HEK293 (cell line): ENCODE data around the gene MAK.
"Not testable (repeated sequence)": the region's sequence is repeated elsewhere in the genome, so short reads cannot be mapped to it uniquely, and the experiment has no call there.

Source experiments
- ZBTB7A ChIP-seq: fragments of 450-650 bp; formaldehyde crosslinking; IDR thresholded peaks from 2 replicates; pipeline ENCODE4 v1.5.1; 2016; ENCODE audit warnings: low read depth, missing biosample characterization, missing genetic modification characterization
- ZNF214 ChIP-seq: fragments of 450-650 bp; formaldehyde crosslinking; IDR thresholded peaks from 2 replicates; pipeline ENCODE4 v1.5.1; 2017; ENCODE audit warnings: missing biosample characterization, mild to moderate bottlenecking, missing genetic modification characterization, borderline replicate concordance
- ZNF274 ChIP-seq, 2 experiments: fragments of 200-500 bp in 1 of 2; fragments of 450-650 bp in 1 of 2; sonication (Bioruptor generic) in 1 of 2; formaldehyde crosslinking in 1 of 2; IDR thresholded peaks; 2 replicates each; pipeline versions ENCODE4 v1.5.1 to v1.6.1; 2014 to 2016; ENCODE audit warnings: borderline replicate concordance in 1 of 2, inconsistent platforms in 1 of 2, low read length in 1 of 2, missing biosample characterization in 1 of 2, missing genetic modification characterization in 1 of 2
- ZNF366 ChIP-seq: fragments of 450-650 bp; formaldehyde crosslinking; conservative IDR thresholded peaks from 2 replicates; pipeline ENCODE4 v1.5.1; 2016; ENCODE audit warnings: missing biosample characterization, missing genetic modification characterization
- ZNF677 ChIP-seq: fragments of 450-650 bp; IDR thresholded peaks from 2 replicates; pipeline ENCODE4 v1.5.0; 2018; ENCODE audit warnings: missing biosample characterization, mild to moderate bottlenecking, missing genetic modification characterization, moderate library complexity
- TF ChIP-seq, protein P1 (sequence below): fragments of 450-650 bp; formaldehyde crosslinking; IDR thresholded peaks from 2 replicates; pipeline ENCODE4 v1.5.1; 2016; ENCODE audit warnings: missing biosample characterization, missing genetic modification characterization
- TF ChIP-seq, protein P2 (sequence below): fragments of 450-650 bp; formaldehyde crosslinking; IDR thresholded peaks from 2 replicates; pipeline ENCODE4 v1.5.1; 2017; ENCODE audit warnings: missing biosample characterization, missing genetic modification characterization

DNA sequence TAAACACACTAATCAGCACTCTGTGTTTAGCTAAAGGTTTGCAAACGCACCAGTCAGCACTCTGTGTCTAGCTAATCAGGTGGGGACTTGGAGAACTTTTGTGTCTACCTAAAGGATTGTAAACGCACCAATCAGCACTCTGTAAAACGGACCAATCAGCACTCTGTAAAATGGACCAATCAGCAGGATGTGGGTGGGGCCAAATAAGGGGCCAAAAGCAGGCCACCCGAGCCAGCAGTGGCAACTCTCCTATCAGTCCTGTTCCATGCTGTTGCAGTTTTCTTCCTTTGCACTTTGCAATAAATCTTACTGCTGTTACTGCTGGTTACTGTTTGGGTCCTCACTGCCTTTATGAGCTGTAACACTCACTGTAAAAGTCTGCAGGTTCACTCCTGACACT, 96.7 kb downstream of the MAK start:
- TF ChIP-seq, protein P1, sequence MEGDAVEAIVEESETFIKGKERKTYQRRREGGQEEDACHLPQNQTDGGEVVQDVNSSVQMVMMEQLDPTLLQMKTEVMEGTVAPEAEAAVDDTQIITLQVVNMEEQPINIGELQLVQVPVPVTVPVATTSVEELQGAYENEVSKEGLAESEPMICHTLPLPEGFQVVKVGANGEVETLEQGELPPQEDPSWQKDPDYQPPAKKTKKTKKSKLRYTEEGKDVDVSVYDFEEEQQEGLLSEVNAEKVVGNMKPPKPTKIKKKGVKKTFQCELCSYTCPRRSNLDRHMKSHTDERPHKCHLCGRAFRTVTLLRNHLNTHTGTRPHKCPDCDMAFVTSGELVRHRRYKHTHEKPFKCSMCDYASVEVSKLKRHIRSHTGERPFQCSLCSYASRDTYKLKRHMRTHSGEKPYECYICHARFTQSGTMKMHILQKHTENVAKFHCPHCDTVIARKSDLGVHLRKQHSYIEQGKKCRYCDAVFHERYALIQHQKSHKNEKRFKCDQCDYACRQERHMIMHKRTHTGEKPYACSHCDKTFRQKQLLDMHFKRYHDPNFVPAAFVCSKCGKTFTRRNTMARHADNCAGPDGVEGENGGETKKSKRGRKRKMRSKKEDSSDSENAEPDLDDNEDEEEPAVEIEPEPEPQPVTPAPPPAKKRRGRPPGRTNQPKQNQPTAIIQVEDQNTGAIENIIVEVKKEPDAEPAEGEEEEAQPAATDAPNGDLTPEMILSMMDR = not testable (repeated sequence)
- TF ChIP-seq, protein P2, sequence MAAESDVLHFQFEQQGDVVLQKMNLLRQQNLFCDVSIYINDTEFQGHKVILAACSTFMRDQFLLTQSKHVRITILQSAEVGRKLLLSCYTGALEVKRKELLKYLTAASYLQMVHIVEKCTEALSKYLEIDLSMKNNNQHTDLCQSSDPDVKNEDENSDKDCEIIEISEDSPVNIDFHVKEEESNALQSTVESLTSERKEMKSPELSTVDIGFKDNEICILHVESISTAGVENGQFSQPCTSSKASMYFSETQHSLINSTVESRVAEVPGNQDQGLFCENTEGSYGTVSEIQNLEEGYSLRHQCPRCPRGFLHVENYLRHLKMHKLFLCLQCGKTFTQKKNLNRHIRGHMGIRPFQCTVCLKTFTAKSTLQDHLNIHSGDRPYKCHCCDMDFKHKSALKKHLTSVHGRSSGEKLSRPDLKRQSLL (tag by site-specific recombination) = not testable (repeated sequence)
- not testable (repeated sequence) for TF ChIP-seq ZNF274 (IDR thresholded peaks at IDR 0.05; ENCODE audit: low read length); ZNF274 (tag by site-specific recombination; IDR thresholded peaks at IDR 0.05; ENCODE audit: borderline replicate concordance); ZNF677 (tag by site-specific recombination); ZNF214; ZNF366 (tag by site-specific recombination); ZBTB7A (tag by site-specific recombination)
